Erythroblast (primary cell): Measurements from ENCODE around the gene BAIAP3.

Experiments used
- GATA1 ChIP-seq: IDR thresholded peaks from 2 replicates; pipeline ENCODE4 v1.6.1; 2011; ENCODE audit warnings: low read depth, mild to moderate bottlenecking, control low read depth, low read length, moderate library complexity
- POLR2A ChIP-seq: IDR thresholded peaks from 2 replicates; pipeline ENCODE4 v1.6.1; 2011; ENCODE audit warnings: mild to moderate bottlenecking, low read length

- TF ChIP-seq POLR2A = no peak
- no peak for TF ChIP-seq GATA1
Measured at GRCh38 chr16:1312467-1312816, 21.0 kb upstream of the BAIAP3 start.
